GM10266 (cell line): ENCODE measurements around the gene TIE1.

Source experiments
- DNase-seq: peaks from one replicate; pipeline ENCODE4 v3.0.0; 2012; ENCODE audit errors: extremely low spot score
- TF ChIP-seq, protein P1 (sequence below): IDR thresholded peaks from 2 replicates; pipeline ENCODE4 v1.5.1; 2012; ENCODE audit warnings: mild to moderate bottlenecking, low read depth; ENCODE audit not compliant: control insufficient read depth, insufficient read depth; ENCODE audit errors: missing control alignments

TIE1 gene

DNA sequence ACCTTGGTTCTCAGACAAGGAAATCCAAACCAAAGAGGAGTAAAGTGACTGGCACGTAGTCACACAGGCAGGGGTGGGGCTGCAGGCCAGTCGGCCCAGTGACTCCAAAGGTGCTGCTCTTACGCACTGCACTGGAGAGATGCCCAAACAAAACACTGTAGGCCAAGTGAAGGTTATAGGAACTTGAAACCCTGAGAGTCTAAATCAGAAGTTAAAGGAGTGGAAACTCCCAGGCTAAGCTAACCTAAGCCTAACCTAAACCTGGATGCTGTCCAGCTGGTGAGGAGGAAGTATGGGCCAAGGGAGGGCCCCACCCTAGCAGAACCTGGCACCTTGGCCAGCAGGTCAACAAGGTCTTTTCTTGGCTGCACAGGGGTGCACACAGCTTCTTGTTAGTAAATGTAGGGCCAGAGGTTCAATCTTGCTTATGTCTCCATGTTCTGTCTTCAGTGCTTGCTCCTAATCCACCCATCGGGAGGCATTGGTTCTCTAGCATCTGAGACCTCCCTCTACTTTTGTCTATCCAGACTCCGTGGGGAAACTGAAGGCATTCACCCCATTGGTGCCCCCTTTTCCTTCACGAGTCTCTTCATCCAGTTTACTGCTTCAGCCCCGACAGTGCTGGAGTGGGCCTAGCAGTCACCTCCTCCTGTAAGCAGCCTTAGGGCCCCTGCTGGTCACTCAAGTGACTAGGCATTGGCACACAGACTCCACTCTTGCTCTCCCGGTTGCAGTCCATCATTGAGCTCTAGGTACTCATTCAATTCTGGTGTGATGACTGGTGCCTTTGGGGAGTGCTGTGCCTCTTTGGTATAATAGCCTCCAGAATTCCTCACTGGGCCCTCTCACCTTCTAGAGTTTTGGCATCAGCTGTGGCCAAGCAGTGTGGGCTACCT lies 43.9 kb upstream of the TIE1 start:
- no peak for DNase-seq
- TF ChIP-seq, protein P1, sequence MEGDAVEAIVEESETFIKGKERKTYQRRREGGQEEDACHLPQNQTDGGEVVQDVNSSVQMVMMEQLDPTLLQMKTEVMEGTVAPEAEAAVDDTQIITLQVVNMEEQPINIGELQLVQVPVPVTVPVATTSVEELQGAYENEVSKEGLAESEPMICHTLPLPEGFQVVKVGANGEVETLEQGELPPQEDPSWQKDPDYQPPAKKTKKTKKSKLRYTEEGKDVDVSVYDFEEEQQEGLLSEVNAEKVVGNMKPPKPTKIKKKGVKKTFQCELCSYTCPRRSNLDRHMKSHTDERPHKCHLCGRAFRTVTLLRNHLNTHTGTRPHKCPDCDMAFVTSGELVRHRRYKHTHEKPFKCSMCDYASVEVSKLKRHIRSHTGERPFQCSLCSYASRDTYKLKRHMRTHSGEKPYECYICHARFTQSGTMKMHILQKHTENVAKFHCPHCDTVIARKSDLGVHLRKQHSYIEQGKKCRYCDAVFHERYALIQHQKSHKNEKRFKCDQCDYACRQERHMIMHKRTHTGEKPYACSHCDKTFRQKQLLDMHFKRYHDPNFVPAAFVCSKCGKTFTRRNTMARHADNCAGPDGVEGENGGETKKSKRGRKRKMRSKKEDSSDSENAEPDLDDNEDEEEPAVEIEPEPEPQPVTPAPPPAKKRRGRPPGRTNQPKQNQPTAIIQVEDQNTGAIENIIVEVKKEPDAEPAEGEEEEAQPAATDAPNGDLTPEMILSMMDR, result no peak

DNA sequence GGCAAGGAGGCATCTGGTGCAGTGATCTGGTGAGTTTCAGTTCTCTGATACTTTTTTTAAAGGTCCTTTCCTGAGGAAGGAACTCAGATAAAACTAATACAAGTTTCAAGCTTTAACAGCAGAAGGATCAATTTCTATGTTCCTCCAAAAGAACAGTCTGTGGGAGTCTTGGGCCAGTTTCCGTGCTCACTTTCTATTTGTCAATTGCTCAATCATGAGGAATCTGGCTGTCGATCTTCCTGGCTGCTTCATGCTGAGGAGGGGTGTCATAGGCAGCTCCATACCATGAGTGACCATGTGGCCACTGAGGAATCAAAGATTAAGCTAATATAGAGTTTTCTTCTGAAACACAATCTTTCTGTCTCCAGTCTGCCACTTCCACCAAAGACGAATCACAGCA lies 42.4 kb upstream of the TIE1 start:
- TF ChIP-seq, protein P1, result no peak
- DNase-seq, result no peak

DNA sequence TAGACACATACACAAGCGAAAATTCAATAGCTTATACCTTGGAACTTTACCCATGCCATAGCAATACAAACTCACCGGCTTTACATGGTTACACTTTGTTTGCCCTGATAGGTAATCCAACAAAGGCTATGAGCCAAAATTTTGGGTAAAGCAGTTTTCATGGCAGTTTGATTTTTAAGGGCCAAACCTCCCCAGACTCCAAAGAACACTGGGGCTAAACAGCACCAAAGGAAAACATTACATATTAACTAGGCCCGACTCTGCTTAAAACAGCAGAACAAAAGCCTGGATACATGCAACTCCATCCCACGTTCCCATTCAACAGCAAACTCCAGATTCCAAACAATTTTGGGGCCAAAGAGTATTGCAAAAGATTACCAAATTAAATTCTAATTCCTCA lies 35.4 kb upstream of the TIE1 start:
- DNase-seq, result no peak
- TF ChIP-seq, protein P1, result no peak

DNA sequence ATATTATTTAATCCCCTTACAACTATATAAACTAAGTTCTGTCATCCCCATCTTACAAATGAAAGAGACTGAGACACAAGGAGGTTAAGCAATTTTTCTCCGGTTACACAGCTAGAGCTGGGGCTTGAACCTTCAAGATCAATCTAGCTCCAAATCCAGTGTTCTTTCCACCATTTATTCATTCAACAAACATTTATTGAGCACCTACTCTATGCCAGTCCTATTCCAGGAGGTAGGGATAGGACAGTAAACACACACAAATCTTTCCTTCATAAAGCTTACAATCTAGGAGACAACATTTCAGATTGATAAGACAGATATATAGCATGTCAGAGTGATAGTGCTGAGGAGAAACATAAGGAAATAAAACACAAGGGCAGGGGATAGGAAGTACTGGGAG lies 33.9 kb upstream of the TIE1 start:
- TF ChIP-seq, protein P1, result no peak
- no peak for DNase-seq

DNA sequence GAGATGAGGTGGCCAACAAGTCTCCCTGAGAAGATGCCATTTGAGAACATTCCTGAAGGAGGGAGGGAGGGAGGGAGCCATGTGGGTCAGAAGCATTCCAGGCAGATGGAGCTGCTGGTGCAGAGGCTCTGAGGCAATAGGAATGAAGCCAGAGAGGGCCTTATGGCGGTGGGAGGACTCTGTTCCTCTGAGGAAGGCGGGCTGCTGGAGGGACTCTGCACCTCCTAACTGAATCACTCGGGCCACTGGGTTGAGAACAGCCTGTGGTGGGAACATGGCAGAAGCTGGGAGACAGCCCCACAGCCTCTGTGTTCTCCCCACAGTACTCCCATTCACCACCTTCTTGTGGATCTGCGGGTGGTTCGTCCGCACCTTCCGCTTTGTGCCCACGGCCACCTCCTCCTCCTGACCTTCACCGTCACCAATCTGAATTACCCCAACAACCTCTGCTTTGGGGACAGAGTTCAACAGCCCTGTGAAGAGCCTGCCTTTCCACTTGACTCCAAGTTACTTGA lies 33.4 kb upstream of the TIE1 start:
- TF ChIP-seq, protein P1, result no peak
- DNase-seq, result no peak

DNA sequence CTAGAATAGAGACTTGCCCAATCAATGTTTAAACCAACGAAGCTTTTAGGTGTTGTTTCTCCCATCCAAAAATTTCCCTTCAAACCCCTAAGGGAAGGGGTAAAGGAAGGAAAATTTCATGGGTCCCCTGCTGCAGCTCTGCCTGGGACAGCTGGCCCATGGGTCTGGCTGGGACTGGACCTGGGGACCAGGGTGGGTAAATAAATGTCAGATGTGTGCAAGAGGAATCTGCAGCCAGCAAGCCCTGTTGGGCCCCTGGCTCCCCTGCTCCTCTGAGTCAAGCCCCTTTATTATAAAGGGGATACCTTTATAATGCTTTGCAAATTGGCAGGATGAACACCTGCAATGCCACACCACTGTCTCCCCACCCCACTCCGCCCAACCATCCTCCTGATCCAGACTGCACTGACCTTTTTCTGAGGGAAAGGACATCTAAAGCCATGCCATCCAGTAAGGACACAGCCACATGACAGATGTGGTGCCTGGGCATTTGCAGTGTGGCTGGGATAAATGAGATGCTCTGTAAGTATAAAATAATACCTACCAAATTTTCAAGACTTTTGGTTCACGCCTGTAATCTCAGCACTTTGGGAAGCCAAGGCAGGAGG lies 32.9 kb upstream of the TIE1 start:
- no peak for DNase-seq
- TF ChIP-seq, protein P1, result no peak
